Central memory CD8-positive, alpha-beta T cell (primary cell): Measurements from ENCODE around the gene HLA-F.

Experiments used
- ATAC-seq: fragments of 150-1000 bp; cut with Tn5 transposase; replicated peaks from 2 replicates; pipeline ENCODE4 v1.10.0; 2022; ENCODE audit warnings: mild to moderate bottlenecking, moderate FRiP score, moderate number of reproducible peaks; ENCODE audit not compliant: poor library complexity, severe bottlenecking; ENCODE audit errors: extremely low read depth
- DNase-seq, 2 donors: peaks; one replicate each; pipeline ENCODE4 v3.0.0; 2021; ENCODE audit warnings: low spot score in 2 of 2
- H3K27ac Mint-ChIP-seq: one replicate; pipeline ENCODE4 v1.8.0; 2022; ENCODE audit warnings: low read depth, mild to moderate bottlenecking, moderate library complexity, mixed read lengths
- H3K27me3 Mint-ChIP-seq: one replicate; pipeline ENCODE4 v1.8.0; 2022; ENCODE audit warnings: mixed read lengths
- H3K36me3 Mint-ChIP-seq: one replicate; pipeline ENCODE4 v1.8.0; 2022; ENCODE audit warnings: mild to moderate bottlenecking, moderate library complexity, mixed read lengths; ENCODE audit not compliant: insufficient read depth
- H3K4me1 Mint-ChIP-seq: one replicate; pipeline ENCODE4 v1.8.0; 2022; ENCODE audit warnings: mixed read lengths
- H3K4me3 Mint-ChIP-seq: one replicate; pipeline ENCODE4 v1.8.0; 2022; ENCODE audit warnings: mild to moderate bottlenecking, moderate library complexity, mixed read lengths
- H3K9me3 Mint-ChIP-seq: one replicate; pipeline ENCODE4 v1.8.0; 2022; ENCODE audit warnings: mixed read lengths

HLA-F gene

DNA sequence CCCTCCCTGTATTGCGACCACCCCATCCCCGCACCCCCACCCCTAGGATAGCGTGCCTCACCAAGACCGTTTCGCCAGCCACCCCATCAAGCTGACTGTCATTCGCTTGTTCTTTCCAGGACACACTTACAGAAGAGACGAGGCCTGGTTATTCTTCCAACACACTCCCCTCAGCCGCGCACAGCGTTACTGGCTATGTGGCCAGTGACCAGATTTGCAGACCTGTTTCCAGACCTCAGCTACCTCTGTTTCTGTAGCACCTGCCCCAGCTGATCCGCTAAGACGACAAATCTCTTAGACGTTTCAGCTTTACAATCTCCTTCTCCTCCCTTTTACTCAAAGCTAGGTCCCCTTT, 26.1 kb downstream of the HLA-F start:
- H3K4me1 Mint-ChIP-seq: peaks cover 74% of the 10 kb centered on the region
- H3K36me3 Mint-ChIP-seq: peaks cover 9% of the 10 kb centered on the region
- no peaks in the 10 kb centered on the region for H3K27me3 Mint-ChIP-seq
- H3K27ac Mint-ChIP-seq: peak overlapping the region; percentile 94
- ATAC-seq: no peak
- DNase-seq: no peak
- H3K4me3 Mint-ChIP-seq: peak overlapping the region; percentile 99
- no peaks in the 10 kb centered on the region for H3K9me3 Mint-ChIP-seq

DNA sequence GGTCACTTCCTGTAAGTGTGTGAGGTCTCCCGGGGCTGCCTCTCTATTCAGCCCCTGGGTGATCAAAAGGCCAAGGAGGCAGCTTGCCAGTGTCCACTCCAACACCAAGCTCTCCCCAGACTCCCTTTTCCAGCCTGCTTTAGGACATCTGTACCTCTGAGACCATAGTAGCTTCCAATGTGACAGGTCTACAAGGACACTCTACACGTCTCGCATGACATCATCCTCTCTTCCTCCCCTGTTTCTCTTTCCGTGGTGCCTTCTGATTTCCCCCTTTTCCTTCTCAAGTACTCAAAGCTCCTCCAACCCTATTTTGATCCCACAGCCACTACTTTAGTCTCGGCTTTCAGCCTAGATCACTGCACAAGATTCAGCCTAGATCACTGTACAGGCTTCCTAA, 26.4 kb downstream of the HLA-F start:
- peak overlapping the region; percentile 99 for H3K4me3 Mint-ChIP-seq
- peak overlapping the region; percentile 94 for H3K27ac Mint-ChIP-seq
- H3K36me3 Mint-ChIP-seq: peaks cover 9% of the 10 kb centered on the region
- DNase-seq: no peak
- H3K4me1 Mint-ChIP-seq: peaks cover 74% of the 10 kb centered on the region
- H3K27me3 Mint-ChIP-seq: no peaks in the 10 kb centered on the region
- ATAC-seq: no peak
- no peaks in the 10 kb centered on the region for H3K9me3 Mint-ChIP-seq

DNA sequence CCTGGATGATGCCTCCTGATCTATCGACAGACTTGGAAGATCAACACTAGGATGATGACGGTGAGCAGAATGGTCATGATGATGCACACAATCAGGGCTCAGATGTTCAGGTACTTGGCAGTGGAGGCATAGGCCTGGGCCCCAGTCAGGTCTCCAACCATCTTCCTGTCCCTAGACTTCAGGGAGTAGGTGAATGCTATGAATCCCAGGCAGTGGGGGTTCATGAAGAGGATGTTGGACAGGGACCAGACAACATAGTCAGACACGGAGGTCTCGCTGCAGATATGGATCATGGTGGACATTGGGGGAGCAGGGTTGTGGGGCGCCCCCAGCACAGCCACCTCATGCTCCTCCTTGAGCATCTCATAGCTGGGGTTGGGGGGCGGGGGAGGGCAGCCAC, 27.5 kb downstream of the HLA-F start:
- DNase-seq (no peak), ATAC-seq (no peak)
- Mint-ChIP-seq H3K27ac (no peak overlapping the region), H3K27me3 (no peaks in the 10 kb centered on the region), H3K36me3 (peaks cover 4% of the 10 kb centered on the region), H3K9me3 (no peaks in the 10 kb centered on the region), H3K4me3 (peak overlapping the region; percentile 99), H3K4me1 (peaks cover 67% of the 10 kb centered on the region)

DNA sequence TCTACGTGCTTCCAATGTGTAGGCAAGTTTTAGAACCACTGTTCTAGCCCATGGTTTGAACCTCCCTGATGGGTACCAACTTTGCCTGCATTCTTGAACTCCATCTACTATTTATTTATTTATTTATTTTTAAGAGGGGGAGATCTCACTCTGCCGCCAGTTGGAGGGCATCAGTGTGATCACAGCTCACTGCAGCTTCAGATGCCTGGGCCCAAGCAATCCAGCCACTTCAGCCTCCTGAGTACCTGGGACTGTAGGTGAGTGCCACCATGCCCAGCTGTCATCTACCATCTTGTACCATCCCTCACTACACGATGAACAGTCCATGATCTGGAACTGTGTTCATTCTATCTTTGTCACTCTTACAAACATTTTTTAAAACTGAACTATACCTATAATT, 28.2 kb downstream of the HLA-F start:
- Mint-ChIP-seq H3K36me3 (peaks cover 4% of the 10 kb centered on the region), H3K27ac (peak overlapping the region; percentile 95), H3K27me3 (no peaks in the 10 kb centered on the region), H3K4me1 (peaks cover 62% of the 10 kb centered on the region), H3K9me3 (no peaks in the 10 kb centered on the region), H3K4me3 (peak overlapping the region; percentile 88)
- DNase-seq (no peak), ATAC-seq (no peak)

DNA sequence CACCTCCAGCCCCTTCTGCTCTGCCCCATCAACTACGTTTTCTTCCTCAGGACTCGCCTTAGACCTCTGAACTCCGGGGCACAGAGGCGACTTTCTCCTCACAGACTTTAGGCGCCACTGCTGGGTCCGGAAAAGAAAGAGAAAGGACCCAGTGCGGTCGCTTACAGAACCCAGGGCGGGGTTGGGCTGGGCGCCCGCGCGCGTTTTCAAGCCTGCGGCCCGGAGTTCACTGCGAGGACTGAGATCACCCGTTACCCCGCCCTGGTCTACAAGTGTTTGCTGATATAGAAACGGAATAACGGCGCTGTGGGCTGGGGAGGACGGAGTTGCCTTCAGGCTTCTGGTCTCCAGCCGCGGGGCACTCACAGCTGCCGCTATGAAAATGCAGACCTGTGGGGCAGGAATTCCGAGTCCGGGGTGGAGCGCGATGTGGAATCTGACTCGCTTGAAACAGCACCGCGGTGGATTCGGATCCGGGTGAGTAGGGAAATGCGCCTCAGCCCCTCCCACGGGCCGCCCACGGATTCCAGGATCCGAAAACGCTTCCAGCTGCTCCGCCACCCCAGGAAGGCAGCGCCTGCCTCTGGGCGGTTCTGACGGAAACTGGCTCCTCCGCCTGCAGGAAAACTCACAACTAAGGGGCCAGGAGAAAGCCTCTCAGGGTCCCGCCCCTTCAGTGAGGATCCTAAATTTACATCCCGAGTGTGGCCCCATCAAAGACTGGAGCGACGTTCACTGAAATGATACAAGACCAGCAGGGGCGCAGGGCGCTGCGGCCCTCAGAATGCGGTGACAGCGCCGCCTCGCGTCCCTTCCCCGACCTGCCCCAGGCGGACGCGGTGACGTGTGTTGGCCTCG, 29.4 kb downstream of the HLA-F start:
- Mint-ChIP-seq H3K9me3 (no peaks in the 10 kb centered on the region), H3K27me3 (no peaks in the 10 kb centered on the region), H3K27ac (peak overlapping the region; percentile 95), H3K4me1 (peaks cover 54% of the 10 kb centered on the region), H3K4me3 (peak overlapping the region; percentile 88), H3K36me3 (peaks cover 4% of the 10 kb centered on the region)
- peak; percentile 76 for ATAC-seq
- DNase-seq: peak; percentile 69

DNA sequence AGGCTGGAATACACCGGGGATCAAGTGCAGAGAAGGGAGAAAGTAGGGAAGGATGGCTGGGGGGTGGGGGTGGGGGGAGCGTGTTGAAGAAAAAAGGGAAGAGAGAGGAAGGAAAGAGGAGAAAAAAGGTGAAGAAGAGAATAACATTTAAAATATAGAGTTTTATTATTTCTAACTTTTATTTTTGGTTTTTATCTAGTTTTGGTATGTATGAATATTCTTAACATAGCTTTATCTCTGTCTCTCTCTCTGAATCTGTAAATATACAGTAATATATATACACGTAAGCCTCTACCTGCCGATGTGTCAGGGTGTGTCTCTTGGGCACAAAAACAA, 30.0 kb downstream of the HLA-F start:
- peak overlapping the region; percentile 88 for H3K4me3 Mint-ChIP-seq
- peaks cover 48% of the 10 kb centered on the region for H3K4me1 Mint-ChIP-seq
- no peak for ATAC-seq
- H3K27me3 Mint-ChIP-seq: no peaks in the 10 kb centered on the region
- H3K9me3 Mint-ChIP-seq: no peaks in the 10 kb centered on the region
- peak overlapping the region; percentile 95 for H3K27ac Mint-ChIP-seq
- H3K36me3 Mint-ChIP-seq: peaks cover 4% of the 10 kb centered on the region
- DNase-seq: no peak

DNA sequence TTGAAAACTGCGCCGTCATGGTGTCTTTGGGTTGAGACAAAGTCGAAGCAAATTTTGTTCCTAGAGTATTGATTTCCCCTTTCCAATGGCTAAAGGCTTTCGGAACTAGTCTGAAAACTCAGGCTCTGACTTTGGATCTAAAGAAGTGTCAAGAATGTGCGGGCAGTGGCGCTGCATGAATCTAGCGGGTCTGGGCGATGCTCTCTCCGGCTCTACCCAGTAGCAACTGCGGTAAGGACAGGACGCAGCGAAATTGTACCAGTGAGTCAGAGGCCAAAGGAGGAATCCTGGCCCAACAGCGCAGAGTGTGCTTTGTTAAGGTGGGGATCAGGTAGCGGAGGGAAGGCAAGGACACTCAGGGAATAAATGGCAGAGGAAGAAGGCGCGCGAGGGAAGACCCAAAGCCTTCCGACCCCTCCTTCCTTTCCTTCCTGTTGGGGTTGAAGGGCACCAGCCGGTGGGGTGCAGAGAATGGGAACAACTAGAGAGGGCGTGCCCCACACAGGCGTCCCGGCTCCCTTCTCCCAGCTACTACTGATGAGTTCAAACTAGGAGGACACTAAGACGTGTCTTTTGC, 32.1 kb downstream of the HLA-F start:
- H3K4me1 Mint-ChIP-seq: peaks cover 33% of the 10 kb centered on the region
- H3K36me3 Mint-ChIP-seq: no peaks in the 10 kb centered on the region
- no peak for DNase-seq
- no peak overlapping the region for H3K27ac Mint-ChIP-seq
- no peaks in the 10 kb centered on the region for H3K27me3 Mint-ChIP-seq
- no peak overlapping the region for H3K4me3 Mint-ChIP-seq
- ATAC-seq: no peak
- no peaks in the 10 kb centered on the region for H3K9me3 Mint-ChIP-seq

DNA sequence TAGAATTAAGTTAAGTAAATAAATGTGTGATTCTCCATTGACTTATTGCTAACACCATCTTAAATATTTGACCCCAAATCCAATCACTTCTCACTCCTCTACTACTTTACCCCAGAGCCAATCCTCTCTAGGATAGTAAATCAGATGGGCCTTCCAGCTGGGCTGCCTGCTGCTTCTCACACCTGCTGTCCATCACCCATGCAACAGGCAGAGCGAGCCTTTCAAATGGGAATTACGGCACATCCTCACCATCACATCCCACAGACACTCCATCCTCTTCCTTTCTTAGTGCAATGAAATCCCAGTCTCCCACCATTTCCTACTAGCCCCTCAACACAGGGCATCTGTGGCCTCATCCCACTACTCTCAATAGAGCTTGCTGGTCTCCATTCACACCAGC, 34.0 kb downstream of the HLA-F start:
- ATAC-seq (no peak), DNase-seq (no peak)
- H3K36me3 Mint-ChIP-seq: no peaks in the 10 kb centered on the region
- H3K9me3 Mint-ChIP-seq: no peaks in the 10 kb centered on the region
- H3K4me3 Mint-ChIP-seq: no peak overlapping the region
- no peaks in the 10 kb centered on the region for H3K27me3 Mint-ChIP-seq
- peaks cover 15% of the 10 kb centered on the region for H3K4me1 Mint-ChIP-seq
- no peak overlapping the region for H3K27ac Mint-ChIP-seq

DNA sequence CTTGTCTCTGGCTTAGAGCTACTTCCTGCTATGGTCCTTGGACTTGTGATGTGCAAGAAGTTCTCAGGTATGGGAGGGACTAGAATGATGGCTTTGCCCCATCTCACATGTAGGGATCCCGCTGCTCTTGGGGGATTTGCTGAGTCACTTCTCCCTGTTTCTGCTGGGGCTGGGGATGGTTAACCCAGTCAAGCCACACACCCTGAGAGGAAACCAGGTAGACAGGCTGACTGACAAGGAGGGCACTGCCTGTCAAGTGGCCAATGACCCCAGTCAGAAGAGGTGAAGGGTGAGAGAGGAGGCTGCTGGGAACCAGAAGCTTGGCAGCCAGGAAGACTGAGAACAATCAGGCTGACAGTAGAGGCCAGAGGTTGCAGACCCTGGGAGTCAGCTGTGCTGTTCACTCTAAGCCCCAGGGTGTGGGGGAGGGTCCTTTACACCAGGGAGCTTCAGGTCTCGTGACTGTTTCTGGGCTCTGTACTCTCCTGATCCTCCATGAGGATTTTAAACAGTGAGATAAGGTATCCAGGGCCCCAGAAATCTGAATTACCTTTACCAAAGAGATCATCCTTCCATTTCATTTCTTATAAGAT, 34.6 kb downstream of the HLA-F start:
- peaks cover 10% of the 10 kb centered on the region for H3K4me1 Mint-ChIP-seq
- ATAC-seq: no peak
- no peaks in the 10 kb centered on the region for H3K36me3 Mint-ChIP-seq
- DNase-seq: no peak
- no peak overlapping the region for H3K4me3 Mint-ChIP-seq
- no peaks in the 10 kb centered on the region for H3K9me3 Mint-ChIP-seq
- H3K27ac Mint-ChIP-seq: no peak overlapping the region
- no peaks in the 10 kb centered on the region for H3K27me3 Mint-ChIP-seq

DNA sequence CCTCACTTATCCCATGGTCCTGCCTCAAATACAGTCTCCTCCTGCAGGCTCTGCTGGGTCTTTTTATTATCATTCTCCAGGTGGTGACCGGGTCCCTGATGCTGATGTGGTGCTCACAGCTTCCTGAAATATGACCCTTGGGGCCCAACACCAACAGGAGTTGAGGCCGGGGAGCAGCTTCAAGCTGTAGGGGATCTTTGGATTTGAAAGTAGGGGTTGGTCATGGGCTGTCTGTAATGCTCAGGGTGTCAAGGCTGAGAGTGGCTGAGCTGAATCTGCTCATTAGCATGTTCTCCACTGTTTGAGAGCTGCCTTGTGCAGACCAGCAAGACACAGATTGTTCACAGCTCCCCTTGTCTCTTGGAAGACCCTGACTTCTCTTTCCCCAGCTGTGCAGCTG, 35.5 kb downstream of the HLA-F start:
- Mint-ChIP-seq H3K9me3 (no peaks in the 10 kb centered on the region), H3K36me3 (no peaks in the 10 kb centered on the region), H3K4me3 (no peak overlapping the region), H3K27ac (no peak overlapping the region), H3K27me3 (no peaks in the 10 kb centered on the region), H3K4me1 (peaks cover under 1% of the 10 kb centered on the region)
- ATAC-seq (no peak), DNase-seq (no peak)

DNA sequence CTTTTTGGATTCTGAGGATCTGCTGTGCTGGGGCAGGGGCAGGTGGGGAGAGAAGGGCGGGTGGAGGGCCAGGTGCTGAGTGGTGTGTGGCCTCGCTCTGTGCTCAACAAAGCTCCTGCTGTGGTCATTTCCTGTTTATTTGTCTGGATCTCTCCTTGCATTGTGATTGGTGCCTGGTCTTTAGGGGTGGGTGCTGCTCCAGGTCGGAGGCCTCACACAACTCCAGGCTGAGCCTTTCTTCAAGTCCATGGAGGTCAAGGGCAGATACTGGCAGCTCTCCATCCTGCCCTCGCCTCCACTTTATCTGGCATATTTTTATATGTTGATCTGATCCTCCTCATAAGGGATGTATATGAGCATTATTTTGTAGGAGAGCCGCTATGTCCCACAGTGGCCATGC, 36.2 kb downstream of the HLA-F start:
- no peak for DNase-seq
- H3K4me3 Mint-ChIP-seq: no peak overlapping the region
- H3K27ac Mint-ChIP-seq: no peak overlapping the region
- ATAC-seq: no peak
- no peaks in the 10 kb centered on the region for H3K9me3 Mint-ChIP-seq
- no peaks in the 10 kb centered on the region for H3K27me3 Mint-ChIP-seq
- H3K36me3 Mint-ChIP-seq: no peaks in the 10 kb centered on the region
- H3K4me1 Mint-ChIP-seq: no peaks in the 10 kb centered on the region

DNA sequence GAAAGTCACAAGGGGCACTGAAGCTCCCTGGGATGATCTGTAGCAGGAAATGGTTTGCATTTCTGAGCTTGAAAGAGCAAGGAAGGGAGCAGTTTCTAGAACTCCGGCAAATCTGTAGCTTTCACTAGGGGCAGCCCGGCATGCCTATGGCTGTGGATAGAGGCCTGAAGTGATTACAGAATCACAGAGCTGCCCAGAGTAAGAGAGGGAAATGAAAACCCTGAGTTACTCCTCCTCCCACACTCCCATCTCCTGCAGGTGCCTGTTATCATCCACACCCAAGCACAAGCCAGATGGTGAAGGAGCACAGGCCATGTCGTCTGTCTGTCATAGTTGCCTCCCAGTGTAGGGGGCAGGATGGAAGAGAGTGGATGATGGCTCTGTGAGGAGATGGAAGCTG, 37.1 kb downstream of the HLA-F start:
- DNase-seq (no peak), ATAC-seq (no peak)
- Mint-ChIP-seq H3K27me3 (no peaks in the 10 kb centered on the region), H3K27ac (no peak overlapping the region), H3K36me3 (no peaks in the 10 kb centered on the region), H3K4me3 (no peak overlapping the region), H3K4me1 (no peaks in the 10 kb centered on the region), H3K9me3 (no peaks in the 10 kb centered on the region)

DNA sequence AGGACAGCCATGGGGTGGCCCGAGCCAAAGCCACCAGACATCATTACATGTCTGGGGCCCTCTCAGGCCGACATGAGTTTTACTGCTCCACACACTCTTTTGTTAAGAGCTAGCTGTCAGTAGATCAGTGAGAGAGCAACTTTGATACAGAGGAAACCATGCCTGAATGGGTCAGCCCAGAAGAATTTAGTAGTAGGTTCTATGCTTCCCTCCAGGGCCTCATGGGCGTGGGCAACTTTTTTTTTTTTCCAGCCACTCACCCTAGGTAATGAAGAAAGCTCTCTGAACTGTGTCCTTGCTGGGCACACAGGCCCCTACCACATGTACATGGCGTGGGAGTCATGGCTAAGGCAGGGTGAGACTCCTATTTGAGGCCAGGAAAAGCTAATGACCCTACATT, 38.8 kb downstream of the HLA-F start:
- peaks cover 5% of the 10 kb centered on the region for H3K27me3 Mint-ChIP-seq
- H3K4me1 Mint-ChIP-seq: no peaks in the 10 kb centered on the region
- ATAC-seq (no peak), DNase-seq (no peak)
- H3K27ac Mint-ChIP-seq: no peak overlapping the region
- H3K36me3 Mint-ChIP-seq: no peaks in the 10 kb centered on the region
- no peaks in the 10 kb centered on the region for H3K9me3 Mint-ChIP-seq
- H3K4me3 Mint-ChIP-seq: no peak overlapping the region
